Breast epithelium (tissue), 4 donors: ENCODE results near the gene SEZ6L. TPM values are rescaled to one million over a fixed set of nuclear protein-coding genes. Genes with fewer than 3 reads are reported as not detected.

Source experiments
- DNase-seq, 2 donors: peaks; one replicate each; pipeline ENCODE4 v3.0.0-alpha.2; 2019; ENCODE audit warnings: low spot score in 2 of 2
- H3K27ac ChIP-seq, 2 donors: fragments of 200-600 bp; sonication (generic) in 1 of 2; one replicate each; pipeline ENCODE4 v1.5.1; 2016 to 2019; ENCODE audit warnings: mild to moderate bottlenecking in 1 of 2
- H3K27me3 ChIP-seq, 2 donors: fragments of 200-600 bp; sonication (generic) in 1 of 2; one replicate each; pipeline versions ENCODE4 v1.5.1 to v1.6.0; 2017 to 2019; ENCODE audit warnings: control low read depth in 1 of 2, mild to moderate bottlenecking in 1 of 2
- H3K36me3 ChIP-seq: fragments of 200-600 bp; one replicate; pipeline ENCODE4 v1.5.1; 2019
- H3K4me1 ChIP-seq, 2 donors: fragments of 200-600 bp; sonication (generic); one replicate each; pipeline ENCODE4 v1.5.1; 2016 to 2019; ENCODE audit warnings: control low read depth in 1 of 2
- H3K4me3 ChIP-seq, 3 donors: fragments of 200-600 bp; sonication (generic); 1 replicate in 2 of 3; 2 replicates in 1 of 3; pipeline ENCODE4 v1.5.1; 2016 to 2019; ENCODE audit warnings: mild to moderate bottlenecking in 3 of 3, moderate library complexity in 2 of 3
- H3K9me3 ChIP-seq, 2 donors: fragments of 200-600 bp; sonication (generic) in 1 of 2; one replicate each; pipeline ENCODE4 v1.5.1; 2016 to 2019; ENCODE audit warnings: control low read depth in 1 of 2
- POLR2A ChIP-seq: fragments of 450-650 bp; IDR thresholded peaks from one replicate; pipeline ENCODE4 v1.6.1; 2016; ENCODE audit warnings: antibody characterized with exemption, mild to moderate bottlenecking, moderate library complexity
- POLR2AphosphoS5 ChIP-seq, 3 donors: sonication (generic); formaldehyde crosslinking; IDR thresholded peaks; one replicate each; pipeline ENCODE4 v1.6.1; 2017; ENCODE audit warnings: antibody characterized with exemption in 3 of 3
- intact Hi-C: fragments of 100-400 bp; cut with DNase I; formaldehyde crosslinking; loops from one replicate; pipeline ENCODE4 v1.15.1; 2023; ENCODE audit warnings: low total_unique reads
- total RNA-seq, 3 donors: library from RNA; depleted of rRNA; stranded (reverse); fragments of >200 nt; gene quantifications; one replicate each; pipeline ENCODE4 v1.1.0, GENCODE V29; 2016
- TF ChIP-seq, protein P1 (sequence below), 3 donors: fragments of 450-650 bp; IDR thresholded peaks; one replicate each; pipeline ENCODE4 v1.5.1; 2016 to 2017; ENCODE audit warnings: antibody characterized with exemption in 3 of 3, mild to moderate bottlenecking in 3 of 3, moderate library complexity in 3 of 3

SEZ6L gene
- total RNA-seq, 3 donors from 2014 or later = under 0.01 to 0.16 (median 0.15) TPM

DNA sequence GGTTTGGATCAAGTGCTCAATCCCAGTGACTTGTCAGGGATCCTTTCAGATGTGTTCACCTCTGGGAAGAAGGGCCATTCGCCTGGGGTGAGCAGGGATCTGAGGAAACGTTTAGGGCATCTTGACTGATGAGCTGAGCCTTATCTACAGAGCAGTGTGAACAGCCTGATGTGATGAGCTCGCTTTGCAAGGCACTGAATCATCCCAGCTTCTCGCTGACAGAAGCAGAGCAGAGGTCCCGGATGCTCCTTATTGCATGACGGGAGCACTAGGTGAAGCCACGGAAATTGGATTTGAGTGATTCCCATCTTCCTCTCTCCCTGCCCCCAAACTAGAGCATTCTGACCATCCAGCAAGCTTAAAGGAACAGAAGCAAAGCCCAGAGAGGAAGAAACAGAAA, 46.5 kb downstream of the SEZ6L start:
- H3K4me1 ChIP-seq = no peaks in the 10 kb centered on the region
- H3K36me3 ChIP-seq = no peaks in the 10 kb centered on the region
- no peak overlapping the region for H3K4me3 ChIP-seq
- peaks cover 0 to 4% of the 10 kb centered on the region in 2 donors for H3K27me3 ChIP-seq
- H3K27ac ChIP-seq = no peak overlapping the region
- intact Hi-C loops = no loop called here
- TF ChIP-seq POLR2AphosphoS5 (IDR thresholded peaks at IDR 0.05) (no peak), POLR2A (no peak)
- no peaks in the 10 kb centered on the region for H3K9me3 ChIP-seq
- DNase-seq = no peak

DNA sequence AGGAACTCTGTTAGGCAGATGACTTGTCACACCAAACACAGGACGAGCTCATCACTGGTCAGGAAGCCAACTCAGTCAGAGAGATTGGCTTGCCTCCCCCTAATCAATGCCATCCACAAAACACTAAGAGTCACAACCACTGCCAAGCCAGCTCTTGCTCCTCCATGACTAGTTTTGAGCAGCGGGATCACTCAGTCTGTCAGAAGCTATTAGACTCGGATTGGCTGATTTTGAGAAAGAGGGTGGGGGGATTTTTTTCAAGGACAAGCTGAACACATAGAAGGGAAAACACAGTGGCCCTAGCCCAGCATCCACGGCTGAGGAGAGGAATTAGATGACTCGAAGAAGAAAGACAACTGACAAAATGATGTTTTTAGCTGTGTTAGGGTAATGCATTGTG, 55.9 kb downstream of the SEZ6L start:
- H3K27ac ChIP-seq = no peak overlapping the region
- no peaks in the 10 kb centered on the region for H3K9me3 ChIP-seq
- no peak for DNase-seq
- TF ChIP-seq, protein P1, sequence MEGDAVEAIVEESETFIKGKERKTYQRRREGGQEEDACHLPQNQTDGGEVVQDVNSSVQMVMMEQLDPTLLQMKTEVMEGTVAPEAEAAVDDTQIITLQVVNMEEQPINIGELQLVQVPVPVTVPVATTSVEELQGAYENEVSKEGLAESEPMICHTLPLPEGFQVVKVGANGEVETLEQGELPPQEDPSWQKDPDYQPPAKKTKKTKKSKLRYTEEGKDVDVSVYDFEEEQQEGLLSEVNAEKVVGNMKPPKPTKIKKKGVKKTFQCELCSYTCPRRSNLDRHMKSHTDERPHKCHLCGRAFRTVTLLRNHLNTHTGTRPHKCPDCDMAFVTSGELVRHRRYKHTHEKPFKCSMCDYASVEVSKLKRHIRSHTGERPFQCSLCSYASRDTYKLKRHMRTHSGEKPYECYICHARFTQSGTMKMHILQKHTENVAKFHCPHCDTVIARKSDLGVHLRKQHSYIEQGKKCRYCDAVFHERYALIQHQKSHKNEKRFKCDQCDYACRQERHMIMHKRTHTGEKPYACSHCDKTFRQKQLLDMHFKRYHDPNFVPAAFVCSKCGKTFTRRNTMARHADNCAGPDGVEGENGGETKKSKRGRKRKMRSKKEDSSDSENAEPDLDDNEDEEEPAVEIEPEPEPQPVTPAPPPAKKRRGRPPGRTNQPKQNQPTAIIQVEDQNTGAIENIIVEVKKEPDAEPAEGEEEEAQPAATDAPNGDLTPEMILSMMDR (IDR thresholded peaks at IDR 0.05) = no peak
- TF ChIP-seq POLR2A (no peak), POLR2AphosphoS5 (IDR thresholded peaks at IDR 0.05) (no peak)
- no peaks in the 10 kb centered on the region for H3K36me3 ChIP-seq
- no peak overlapping the region for H3K4me3 ChIP-seq
- intact Hi-C loops = no loop called here
- H3K4me1 ChIP-seq = no peaks in the 10 kb centered on the region
- peaks cover 0 to 6% of the 10 kb centered on the region in 2 donors for H3K27me3 ChIP-seq

DNA sequence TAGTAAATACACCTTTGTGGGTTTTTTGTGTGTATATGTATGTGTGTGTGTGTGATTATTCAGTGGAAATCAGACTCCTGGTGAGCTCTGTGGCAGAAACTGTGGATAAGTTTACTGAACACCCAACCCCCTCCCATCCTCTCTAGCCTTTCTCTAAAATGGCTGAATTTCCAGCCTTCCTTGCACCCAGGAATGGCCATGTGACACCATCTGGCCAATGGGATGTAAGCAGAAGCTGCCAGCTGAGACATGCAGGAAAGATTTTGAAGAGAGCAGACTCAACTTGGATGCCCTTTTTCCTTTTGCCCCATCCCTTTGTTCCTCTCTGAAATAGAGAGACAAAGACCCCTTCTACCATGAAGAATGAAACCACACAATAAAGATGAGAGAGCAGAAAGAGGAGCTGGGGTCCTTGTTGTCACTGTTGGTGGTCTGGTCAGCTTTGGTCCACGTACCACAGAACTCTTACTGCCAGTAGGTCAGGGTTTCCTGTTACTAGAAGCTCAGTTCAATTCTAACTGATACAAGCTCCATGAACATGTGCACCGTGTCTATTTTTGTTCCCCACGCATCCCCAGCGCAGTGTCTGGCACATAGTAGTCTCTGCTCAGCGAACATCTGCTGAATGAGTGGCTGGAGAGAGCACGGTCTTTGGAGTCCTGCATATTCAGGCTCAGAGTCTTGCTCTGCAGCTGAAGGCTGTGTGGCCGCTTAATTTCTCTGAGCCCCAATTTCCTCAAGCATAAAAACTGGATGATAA, 57.5 kb downstream of the SEZ6L start:
- peaks cover 0 to 10% of the 10 kb centered on the region in 2 donors for H3K27me3 ChIP-seq
- no peak for DNase-seq

DNA sequence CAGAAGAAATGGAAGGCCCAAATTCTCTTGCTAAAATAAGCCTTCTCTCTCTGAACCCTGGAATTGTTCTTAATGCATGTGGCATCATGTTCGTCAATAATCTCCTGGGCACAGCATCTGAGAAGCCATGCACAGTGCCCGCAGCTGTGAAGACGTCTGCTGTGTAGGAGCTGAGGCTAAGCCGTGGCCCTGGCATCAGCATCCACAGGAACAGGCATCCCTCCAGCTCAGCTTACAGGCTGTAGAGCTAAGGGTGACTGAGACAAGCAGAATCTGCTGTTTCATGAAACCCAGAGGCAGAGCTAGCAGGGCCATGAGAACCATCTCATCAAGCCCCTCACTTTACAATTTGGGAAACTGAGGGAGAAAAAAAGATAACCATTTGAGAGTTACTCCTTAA, 60.6 kb downstream of the SEZ6L start:
- DNase-seq = peak in 1 of 2 donors; percentile 64
- H3K4me3 ChIP-seq = no peak overlapping the region
- no peaks in the 10 kb centered on the region for H3K4me1 ChIP-seq
- TF ChIP-seq, protein P1 (IDR thresholded peaks at IDR 0.05) = no peak
- TF ChIP-seq POLR2AphosphoS5 (IDR thresholded peaks at IDR 0.05) (no peak), POLR2A (no peak)
- intact Hi-C loops = no loop called here
- no peaks in the 10 kb centered on the region for H3K9me3 ChIP-seq
- H3K27ac ChIP-seq = no peak overlapping the region
- peaks cover 0 to 23% of the 10 kb centered on the region in 2 donors for H3K27me3 ChIP-seq
- H3K36me3 ChIP-seq = no peaks in the 10 kb centered on the region

More for the DNA sequence above, 57.5 kb downstream of the SEZ6L start:
- Histone ChIP-seq H3K27ac (no peak overlapping the region), H3K4me1 (no peaks in the 10 kb centered on the region), H3K4me3 (no peak overlapping the region), H3K36me3 (no peaks in the 10 kb centered on the region), H3K9me3 (no peaks in the 10 kb centered on the region)
- TF ChIP-seq POLR2A (no peak), POLR2AphosphoS5 (IDR thresholded peaks at IDR 0.05) (no peak)
- TF ChIP-seq, protein P1 (IDR thresholded peaks at IDR 0.05) = no peak
- intact Hi-C loops = no loop called here

DNA sequence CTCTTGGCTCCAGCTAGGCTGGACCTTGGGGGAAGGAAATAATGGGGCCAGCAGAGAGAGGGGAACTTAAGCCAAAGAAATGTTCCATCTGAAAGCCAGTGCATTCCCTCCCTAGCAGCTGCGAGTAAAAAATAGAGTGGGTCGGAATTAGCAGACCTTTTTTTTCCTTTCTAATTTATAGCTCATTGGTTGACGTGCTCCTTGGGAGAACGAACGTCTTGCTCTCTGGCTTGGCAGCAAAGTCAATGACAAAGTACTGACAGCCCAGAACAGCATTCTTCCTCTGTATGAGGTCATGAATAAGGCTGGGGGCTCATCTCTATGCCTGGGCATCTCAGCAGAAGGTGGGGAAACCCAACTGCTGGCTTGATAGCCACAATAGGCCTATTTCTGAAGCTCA, 65.0 kb downstream of the SEZ6L start:
- H3K36me3 ChIP-seq = no peaks in the 10 kb centered on the region
- no peaks in the 10 kb centered on the region for H3K9me3 ChIP-seq
- no peak overlapping the region for H3K4me3 ChIP-seq
- intact Hi-C loops = no loop called here
- TF ChIP-seq, protein P1 (IDR thresholded peaks at IDR 0.05) = no peak
- TF ChIP-seq POLR2A (no peak), POLR2AphosphoS5 (IDR thresholded peaks at IDR 0.05) (no peak)
- no peak overlapping the region for H3K27ac ChIP-seq
- H3K4me1 ChIP-seq = no peaks in the 10 kb centered on the region
- DNase-seq = no peak
- peaks cover 0 to 17% of the 10 kb centered on the region in 2 donors for H3K27me3 ChIP-seq
